T1000 (cell line): Measurements from ENCODE around the gene FLYWCH2.
A peak's percentile ranks its signal among the peaks of the same experiment; 100 is the strongest.
"Not testable (repeated sequence)": the region's sequence is repeated elsewhere in the genome, so short reads cannot be mapped to it uniquely, and the experiment has no call there.

Experiments used
- DNase-seq: peaks from one replicate; lab custom pipeline; 2025; ENCODE audit warnings: mixed read lengths; lab: John Stamatoyannopoulos, UW

FLYWCH2 gene

DNA sequence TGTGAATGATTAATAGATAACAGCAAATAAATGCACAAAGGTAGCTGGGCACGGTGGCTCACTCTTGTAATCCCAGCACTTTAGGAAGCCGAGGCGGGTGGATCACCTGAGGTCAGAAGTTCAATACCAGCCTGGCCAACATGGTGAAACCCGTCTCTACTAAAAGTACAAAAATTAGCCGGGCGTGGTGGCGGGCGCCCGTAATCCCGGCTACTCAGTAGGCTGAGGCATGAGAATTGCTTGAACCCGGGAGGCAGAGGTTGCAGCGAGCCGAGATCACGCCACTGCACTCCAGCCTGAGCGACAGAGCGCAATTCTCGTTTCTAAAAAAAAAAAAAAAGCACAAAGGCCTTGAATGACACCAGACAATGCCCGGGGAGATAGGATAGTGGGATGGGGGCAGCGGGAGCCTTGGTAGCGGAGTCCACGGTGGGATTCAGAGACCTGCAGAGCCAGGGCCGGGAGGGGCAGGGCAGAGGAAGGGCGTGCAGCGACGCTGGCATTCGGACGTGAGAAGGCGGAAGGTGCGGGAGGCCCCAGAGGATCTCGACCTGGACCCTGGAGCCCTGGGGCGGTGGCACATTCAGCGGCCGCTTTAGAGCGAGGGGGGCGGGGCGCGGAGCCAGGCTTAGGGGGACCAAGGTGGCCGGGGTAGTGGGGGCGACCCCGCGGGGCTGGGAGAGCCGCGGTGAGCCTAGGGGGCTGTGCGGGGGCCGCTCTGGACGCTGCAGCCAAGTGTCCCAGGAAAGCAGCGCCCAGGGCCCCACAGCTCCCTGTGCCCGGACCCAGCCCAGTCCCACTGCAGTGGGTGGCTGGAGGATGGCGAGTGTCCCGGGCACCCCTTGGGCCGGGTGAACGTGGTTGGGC is 999 bp upstream of the FLYWCH2 start:
- no peak for DNase-seq

DNA sequence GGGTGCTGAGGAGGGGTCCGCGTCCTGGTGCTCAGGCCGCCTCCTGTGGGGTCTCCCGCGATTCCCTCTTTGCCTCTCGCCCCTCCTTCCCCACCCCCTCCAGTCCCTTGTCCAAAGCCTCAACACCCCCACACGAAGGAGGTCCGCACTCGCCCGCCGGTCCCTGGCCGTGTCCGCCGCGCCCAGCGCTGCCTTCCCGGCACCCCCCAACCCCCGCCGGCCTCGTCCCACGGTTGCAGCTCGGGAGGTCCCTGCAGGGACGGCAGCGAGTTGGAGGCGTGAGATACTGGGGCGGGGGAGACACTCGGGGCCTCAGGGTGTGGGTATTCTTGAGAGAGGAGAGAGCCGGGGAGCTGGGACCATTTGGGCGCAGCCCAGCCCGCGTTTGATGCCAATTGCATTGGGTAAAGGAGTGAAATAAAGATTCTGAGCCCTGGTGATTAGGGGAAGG is 468 bp downstream of the FLYWCH2 start:
- DNase-seq = no peak

DNA sequence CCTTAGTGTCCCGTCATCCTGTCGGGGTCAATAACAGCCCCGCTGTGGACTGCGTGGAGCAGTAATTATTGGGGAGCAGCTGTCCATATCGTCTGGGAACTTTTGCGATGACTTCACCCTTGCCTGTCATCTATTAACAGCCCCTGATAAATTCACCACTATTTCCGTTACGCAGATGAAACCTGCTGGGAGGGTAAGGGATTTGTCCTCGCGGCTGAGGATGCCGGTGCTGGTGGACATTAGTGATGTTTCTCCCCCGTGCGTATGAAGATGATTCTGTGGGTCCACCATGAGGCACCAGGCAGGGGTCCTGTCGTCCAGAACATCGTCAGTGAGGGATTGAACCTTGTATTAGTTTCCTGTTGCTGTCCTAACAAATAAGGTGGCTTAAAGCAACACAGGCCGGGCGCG is 1.0 kb downstream of the FLYWCH2 start:
- DNase-seq = no peak

GRCh38 chr16:2894231-2894630 is 11.2 kb downstream of the FLYWCH2 start:
- no peak for DNase-seq

GRCh38 chr16:2895813-2896212 is 12.8 kb downstream of the FLYWCH2 start:
- DNase-seq = no peak

DNA sequence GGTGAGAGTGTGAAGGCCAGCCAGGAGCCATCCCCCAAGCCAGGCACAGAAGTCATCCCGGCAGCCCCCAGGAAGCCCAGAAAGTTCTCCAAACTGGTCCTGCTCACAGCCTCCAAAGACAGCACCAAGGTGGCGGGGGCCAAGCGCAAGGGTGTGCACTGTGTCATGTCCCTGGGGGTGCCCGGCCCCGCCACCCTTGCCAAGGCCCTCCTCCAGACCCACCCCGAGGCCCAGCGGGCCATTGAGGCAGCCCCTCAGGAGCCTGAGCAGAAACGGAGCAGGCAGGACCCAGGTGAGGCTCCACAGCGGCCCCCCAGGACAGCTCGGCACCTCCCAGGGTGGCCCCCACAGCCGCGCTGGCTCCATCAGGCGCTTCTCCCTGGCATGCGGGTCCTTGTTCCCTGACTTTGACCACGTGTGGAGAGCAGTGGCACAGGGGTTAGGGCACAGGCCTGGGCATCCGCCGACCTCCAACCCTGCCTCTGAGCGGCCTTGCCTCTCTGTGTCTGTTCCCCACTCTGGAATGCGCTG is 13.5 kb downstream of the FLYWCH2 start:
- DNase-seq = no peak

GRCh38 chr16:2897110-2897509 is 14.1 kb downstream of the FLYWCH2 start:
- DNase-seq = no peak

DNA sequence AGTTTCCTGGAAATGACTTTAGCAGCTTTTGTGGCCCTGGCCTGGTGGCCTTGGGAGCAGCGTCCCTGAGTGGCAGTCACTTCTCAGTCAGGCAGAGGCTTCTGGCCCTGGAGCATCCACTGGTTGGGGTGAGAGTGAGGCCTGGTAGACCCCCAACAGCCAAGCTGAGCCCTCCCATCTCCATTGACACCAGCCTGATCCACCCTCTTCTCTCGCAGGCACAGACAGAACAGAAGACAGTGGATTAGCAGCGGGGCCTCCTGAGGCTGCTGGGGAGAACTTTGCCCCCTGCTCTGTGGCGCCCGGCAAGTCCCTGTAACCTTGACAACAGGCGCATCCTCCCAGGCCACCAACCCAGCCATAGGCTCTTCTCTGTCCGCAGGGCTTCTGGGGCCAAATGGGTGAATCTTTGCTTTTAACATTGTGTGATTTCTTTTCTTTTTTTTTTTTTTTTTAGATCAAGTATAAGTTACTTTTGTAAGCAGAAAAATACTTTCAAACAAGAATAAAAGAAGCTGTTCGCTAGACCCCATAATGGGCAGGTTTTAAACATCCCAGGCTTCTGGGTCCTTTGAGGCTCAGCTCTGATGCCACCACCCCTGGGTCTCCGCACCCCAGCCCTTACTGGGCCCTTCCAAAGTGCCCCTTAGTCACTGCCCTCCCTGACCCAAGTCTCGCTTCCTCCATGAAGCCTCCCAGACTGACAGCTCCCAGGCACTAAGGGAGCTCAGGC is 16.0 kb downstream of the FLYWCH2 start:
- DNase-seq = no peak

DNA sequence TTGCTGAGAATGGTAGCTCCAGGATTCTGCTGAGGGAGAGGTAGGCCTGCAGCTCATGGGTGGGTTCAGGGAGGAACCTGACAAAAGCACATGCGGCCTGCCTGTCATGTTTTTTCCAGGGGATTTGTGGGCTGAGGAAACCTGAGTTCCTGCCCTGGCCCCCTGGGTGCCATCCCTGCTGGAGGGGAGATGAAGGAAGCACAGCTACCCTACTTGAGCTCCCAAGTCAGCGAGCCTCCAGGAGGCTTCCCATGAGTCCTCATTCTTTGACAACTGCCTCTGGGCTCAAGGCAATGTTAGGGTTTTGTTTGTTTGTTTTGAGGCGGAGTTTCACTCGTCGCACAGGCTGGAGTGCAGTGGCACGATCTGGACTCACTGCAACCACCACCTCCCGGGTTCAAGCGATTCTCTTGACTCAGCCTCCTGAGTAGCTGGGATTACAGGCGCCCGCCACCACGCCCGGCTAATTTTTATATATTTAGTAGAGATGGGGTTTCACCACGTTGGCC is 16.6 kb downstream of the FLYWCH2 start:
- DNase-seq = no peak

GRCh38 chr16:2900526-2901075 is 17.6 kb downstream of the FLYWCH2 start:
- DNase-seq = no peak

DNA sequence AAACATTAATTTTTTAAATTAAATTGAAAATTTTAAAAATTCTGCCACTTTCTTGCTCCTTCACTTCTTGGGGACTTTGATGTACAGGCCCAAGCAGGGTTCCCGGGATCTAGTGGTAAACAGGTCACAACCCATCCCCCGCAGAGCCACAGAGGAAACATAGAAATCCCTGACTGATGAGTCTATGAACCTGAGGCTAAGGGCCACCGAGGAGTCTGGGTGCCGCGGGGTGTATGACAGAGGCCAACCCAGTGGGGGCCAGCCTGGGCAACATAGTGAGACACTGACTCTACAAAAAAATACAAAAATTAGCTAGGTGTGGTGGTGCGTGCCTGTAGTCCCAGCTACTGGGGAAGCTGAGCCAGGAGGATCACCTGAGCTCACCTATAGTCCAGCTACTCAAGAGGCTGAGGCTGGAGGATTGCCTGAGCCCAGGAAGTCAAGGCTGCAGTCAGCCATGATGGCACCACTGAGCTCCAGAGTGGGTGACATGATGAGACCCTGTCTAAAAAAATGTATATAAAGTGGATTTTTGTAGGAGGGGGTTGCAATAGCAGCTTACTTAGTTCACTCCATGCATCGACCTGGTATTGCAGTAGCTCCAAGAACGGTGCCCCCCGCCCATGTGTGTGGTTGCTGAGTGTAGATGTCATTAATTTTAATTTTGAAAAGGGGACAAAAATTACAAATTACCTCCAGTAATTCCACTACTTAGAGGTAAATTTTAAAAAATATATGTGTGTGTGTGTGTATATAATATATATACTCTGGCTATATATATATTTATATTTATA is 19.5 kb downstream of the FLYWCH2 start:
- DNase-seq = no peak

DNA sequence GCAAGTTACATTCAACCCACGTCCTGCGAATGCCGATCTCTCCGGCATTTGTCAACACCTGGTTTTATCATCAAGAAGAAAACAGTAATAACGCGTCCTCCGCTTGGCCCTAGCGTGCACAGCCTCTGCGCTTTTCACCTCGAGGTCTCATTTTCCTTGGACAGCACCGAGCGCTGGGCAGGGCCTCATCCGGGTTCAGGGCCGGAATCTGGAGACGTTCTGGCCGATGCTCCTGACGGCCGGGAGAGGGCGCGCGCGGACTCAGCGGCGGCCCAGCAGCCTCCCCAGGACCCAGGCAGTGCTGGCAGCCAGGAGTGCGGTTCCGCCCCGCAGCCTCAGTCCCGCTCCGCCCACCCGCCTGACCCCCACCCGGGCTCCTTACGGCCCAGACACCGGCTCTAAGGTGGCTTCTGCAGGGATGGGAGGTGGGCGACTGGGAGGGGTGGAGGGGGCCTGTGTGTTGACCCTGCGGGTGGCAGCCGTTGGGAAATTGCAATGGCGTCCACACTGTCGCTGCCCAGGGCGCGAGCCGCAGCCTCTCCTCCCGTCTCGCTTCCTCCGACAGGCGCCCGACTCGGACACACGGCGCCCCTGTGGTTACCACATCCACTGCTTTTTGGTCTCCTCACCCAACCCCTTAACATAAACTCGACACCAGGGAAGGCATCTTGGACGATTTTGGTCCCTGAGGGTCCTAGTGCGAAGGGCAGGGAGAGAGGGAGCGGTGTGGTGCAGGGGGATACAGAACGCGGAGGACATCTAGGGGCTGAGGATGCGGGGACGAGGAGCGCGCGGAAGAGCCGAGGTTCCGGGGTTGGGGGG is 21.3 kb downstream of the FLYWCH2 start:
- peak; percentile 72 for DNase-seq

- DNase-seq = no peak
Observed at GRCh38 chr16:2904922-2905240, 21.9 kb downstream of the FLYWCH2 start.

GRCh38 chr16:2905241-2905987 is 22.4 kb downstream of the FLYWCH2 start:
- DNase-seq = peak; percentile 99

DNA sequence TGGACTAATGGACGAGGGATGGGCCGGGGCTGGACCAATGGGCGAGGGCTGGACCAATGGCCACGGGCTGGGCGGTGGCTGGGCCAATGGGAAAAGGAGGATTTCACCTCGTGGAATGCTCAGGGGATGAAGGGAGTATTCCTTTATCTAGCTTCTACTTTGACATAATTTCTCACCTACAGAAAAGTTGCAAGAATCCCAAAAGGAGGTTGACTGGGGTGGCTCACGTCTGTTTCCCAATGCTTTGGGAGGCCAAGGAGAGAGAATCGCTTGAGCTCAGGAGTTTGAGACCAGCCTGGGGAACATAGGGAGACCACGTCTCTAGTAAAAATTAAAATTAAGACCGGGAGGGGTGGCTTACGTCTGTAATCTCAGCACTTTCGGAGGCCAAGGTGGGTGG is 23.0 kb downstream of the FLYWCH2 start:
- no peak for DNase-seq

- not testable (repeated sequence) for DNase-seq
Observed at GRCh38 chr16:2907084-2907753, 24.2 kb downstream of the FLYWCH2 start.

- DNase-seq = no peak
Observed at GRCh38 chr16:2910441-2910969, 27.5 kb downstream of the FLYWCH2 start.

DNA sequence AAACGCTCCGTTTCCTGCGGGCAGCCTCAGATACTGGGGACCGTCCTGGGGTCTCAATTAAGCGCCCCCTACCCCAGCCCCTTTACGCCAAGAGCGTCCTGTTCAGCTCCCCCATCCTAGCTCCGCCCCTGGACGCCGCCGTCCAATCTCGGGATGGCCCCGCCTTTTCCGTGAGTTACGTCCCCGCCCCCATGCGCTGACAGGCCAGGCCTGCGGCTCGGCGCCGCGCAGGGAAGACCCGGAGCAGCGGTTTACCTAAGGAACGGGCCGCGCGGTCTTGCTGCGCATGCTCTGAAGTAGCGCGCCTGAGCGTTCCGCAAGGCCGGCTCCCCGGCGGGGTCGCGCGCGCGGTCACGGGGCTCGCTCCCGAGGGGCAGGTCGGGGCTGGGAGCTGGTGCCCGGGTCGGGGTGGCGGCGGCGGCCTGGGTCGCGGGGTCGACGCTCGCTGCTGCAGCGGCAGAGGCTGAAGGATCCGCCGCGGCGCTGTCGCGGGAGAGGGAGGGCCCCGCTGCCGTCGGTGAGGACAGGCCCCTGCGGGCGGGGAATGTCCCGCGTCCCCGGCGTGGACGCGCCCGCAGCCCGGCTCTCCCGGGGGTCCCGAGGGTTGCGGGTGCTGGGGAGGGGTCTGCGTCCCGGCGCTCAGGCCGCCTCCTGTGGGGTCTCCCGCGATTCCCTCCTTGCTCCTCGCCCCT is 28.8 kb downstream of the FLYWCH2 start, which contains the start of gene FLYWCH1:
FLYWCH1 (plus strand) TSS at position 294 of the 692 bp plus-strand sequence. CDS start 17,755 bp downstream, outside the sequence.
- peak; percentile 97 for DNase-seq
